ENCODE results near the gene GALK2. TPM values are rescaled to one million over a fixed set of nuclear protein-coding genes. Genes with fewer than 3 reads are reported as not detected.
"Not testable (repeated sequence)": the region's sequence is repeated elsewhere in the genome, so short reads cannot be mapped to it uniquely, and the experiment has no call there.

GALK2 gene
- total RNA-seq, 1 donor from 2014 or later: 39.3 TPM

- Histone ChIP-seq H3K27ac (replicated peaks) (no peak overlapping the region), H3K4me1 (peaks cover 5% of the 10 kb centered on the region), H3K27me3 (ENCODE audit: low read depth) (no peaks in the 10 kb centered on the region), H3K9me3 (replicated peaks) (no peaks in the 10 kb centered on the region), H3K36me3 (peaks cover 13% of the 10 kb centered on the region), H3K4me3 (no peak overlapping the region)
- no peak for DNase-seq
- TF ChIP-seq CTCF (IDR thresholded peaks at IDR 0.05; ENCODE audit: borderline replicate concordance): no peak
- intact Hi-C loops (cut with micrococcal nuclease): no loop called here
These were observed 5.2 kb upstream of the GALK2 start for GRCh38 chr15:49164865-49165264.

GRCh38 chr15:49168016-49168415, 2.0 kb upstream of the GALK2 start:
- Histone ChIP-seq H3K36me3 (peaks cover under 1% of the 10 kb centered on the region), H3K4me1 (peaks cover 20% of the 10 kb centered on the region), H3K27me3 (ENCODE audit: low read depth) (no peaks in the 10 kb centered on the region), H3K4me3 (no peak overlapping the region), H3K27ac (replicated peaks) (no peak overlapping the region), H3K9me3 (replicated peaks) (no peaks in the 10 kb centered on the region)
- DNase-seq: no peak
- TF ChIP-seq CTCF (IDR thresholded peaks at IDR 0.05; ENCODE audit: borderline replicate concordance): no peak
- intact Hi-C loops (cut with micrococcal nuclease): no loop called here

- DNase-seq: no peak
- H3K9me3 ChIP-seq (replicated peaks): no peaks in the 10 kb centered on the region
- peaks cover 27% of the 10 kb centered on the region for H3K4me1 ChIP-seq
- H3K27me3 ChIP-seq (ENCODE audit: low read depth): no peaks in the 10 kb centered on the region
- H3K4me3 ChIP-seq: no peak overlapping the region
- TF ChIP-seq CTCF (IDR thresholded peaks at IDR 0.05; ENCODE audit: borderline replicate concordance): no peak
- H3K27ac ChIP-seq (replicated peaks): no peak overlapping the region
- H3K36me3 ChIP-seq: no peaks in the 10 kb centered on the region
- intact Hi-C loops (cut with micrococcal nuclease): no loop called here
These were observed 1.7 kb downstream of the GALK2 start for GRCh38 chr15:49171790-49172189.

- H3K36me3 ChIP-seq: no peaks in the 10 kb centered on the region
- no peaks in the 10 kb centered on the region for H3K27me3 ChIP-seq (ENCODE audit: low read depth)
- intact Hi-C loops (cut with micrococcal nuclease): no loop called here
- H3K9me3 ChIP-seq (replicated peaks): no peaks in the 10 kb centered on the region
- TF ChIP-seq CTCF (IDR thresholded peaks at IDR 0.05; ENCODE audit: borderline replicate concordance): no peak
- peaks cover 21% of the 10 kb centered on the region for H3K4me1 ChIP-seq
- H3K4me3 ChIP-seq: no peak overlapping the region
- no peak overlapping the region for H3K27ac ChIP-seq (replicated peaks)
- DNase-seq: no peak
These were observed 4.9 kb downstream of the GALK2 start for GRCh38 chr15:49174902-49175301.

GRCh38 chr15:49175582-49176397, 5.7 kb downstream of the GALK2 start:
- H3K27me3 ChIP-seq (ENCODE audit: low read depth); intact Hi-C loops (cut with micrococcal nuclease); H3K27ac ChIP-seq (replicated peaks); H3K36me3 ChIP-seq; H3K9me3 ChIP-seq (replicated peaks); DNase-seq; H3K4me3 ChIP-seq: not testable (repeated sequence)
- H3K4me1 ChIP-seq: peaks cover 18% of the 10 kb centered on the region

- no peak overlapping the region for H3K4me3 ChIP-seq
- no peaks in the 10 kb centered on the region for H3K9me3 ChIP-seq (replicated peaks)
- TF ChIP-seq CTCF (IDR thresholded peaks at IDR 0.05; ENCODE audit: borderline replicate concordance): no peak
- peaks cover 10% of the 10 kb centered on the region for H3K4me1 ChIP-seq
- H3K27me3 ChIP-seq (ENCODE audit: low read depth): no peaks in the 10 kb centered on the region
- DNase-seq: no peak
- intact Hi-C loops (cut with micrococcal nuclease): no loop called here
- H3K27ac ChIP-seq (replicated peaks): no peak overlapping the region
- H3K36me3 ChIP-seq: no peaks in the 10 kb centered on the region
These were observed 8.4 kb downstream of the GALK2 start for GRCh38 chr15:49178497-49178896.

Data from left ventricle myocardium inferior (tissue), 1 donor.